HG02623 (cell line): ENCODE data around the gene ST6GALNAC5.

ENCODE experiments used
- ATAC-seq: cut with Tn5 transposase; IDR thresholded peaks from one replicate; pipeline ENCODE4 v1.9.1; 2021; ENCODE audit warnings: moderate library complexity; ENCODE audit not compliant: unreplicated experiment

The ST6GALNAC5 gene

GRCh38 chr1:77096496-77097255 is 229.4 kb downstream of the ST6GALNAC5 start:
- no peak for ATAC-seq

GRCh38 chr1:77100875-77101274 is 233.6 kb downstream of the ST6GALNAC5 start:
- ATAC-seq: no peak

GRCh38 chr1:77103486-77103885 is 236.2 kb downstream of the ST6GALNAC5 start:
- no peak for ATAC-seq

- no peak for ATAC-seq
These were observed 237.4 kb downstream of the ST6GALNAC5 start for GRCh38 chr1:77104672-77105071.
